Retinal pigment epithelial cell (primary cell): ENCODE measurements around the gene CRK.
A peak's percentile ranks its signal among the peaks of the same experiment; 100 is the strongest.

Source experiments
- DNase-seq: peaks from one replicate; pipeline ENCODE4 v3.0.0-alpha.2; 2010; ENCODE audit warnings: low read depth
- H3K4me3 ChIP-seq: 2 replicates; pipeline ENCODE4 v1.5.1; 2011; ENCODE audit warnings: mild to moderate bottlenecking, low read length, control low read depth, moderate library complexity
- CTCF ChIP-seq: conservative IDR thresholded peaks from 2 replicates; pipeline ENCODE4 v1.5.1; 2011; ENCODE audit warnings: low read depth, low read length, control low read depth, inconsistent platforms

The CRK gene

GRCh38 chr17:1491443-1492248 lies 35.6 kb upstream of the CRK start:
- peak overlapping the region; percentile 75 for H3K4me3 ChIP-seq
- no peak for DNase-seq
- no peak for TF ChIP-seq CTCF

GRCh38 chr17:1490643-1491442 lies 34.8 kb upstream of the CRK start:
- no peak for DNase-seq
- no peak for TF ChIP-seq CTCF
- H3K4me3 ChIP-seq: peak overlapping the region; percentile 75

- H3K4me3 ChIP-seq: peak overlapping the region; percentile 44
- TF ChIP-seq CTCF: no peak
- DNase-seq: no peak
These were observed 32.8 kb upstream of the CRK start for GRCh38 chr17:1488826-1489270.

- peak; percentile 58 for DNase-seq
- no peak for TF ChIP-seq CTCF
- peak overlapping the region; percentile 44 for H3K4me3 ChIP-seq
These were observed 32.1 kb upstream of the CRK start for GRCh38 chr17:1487939-1488825.

- peak overlapping the region; percentile 33 for H3K4me3 ChIP-seq
- DNase-seq: peak; percentile 71
- no peak for TF ChIP-seq CTCF
These were observed 31.0 kb upstream of the CRK start for GRCh38 chr17:1486802-1487695.
